K562 (cell line): ENCODE results near the gene TMEM205. TPM values are rescaled to one million over a fixed set of nuclear protein-coding genes. Genes with fewer than 3 reads are reported as not detected.
A peak's percentile ranks its signal among the peaks of the same experiment; 100 is the strongest.
"Not testable (repeated sequence)": the region's sequence is repeated elsewhere in the genome, so short reads cannot be mapped to it uniquely, and the experiment has no call there.

Experiments used
- ATAC-seq: fragments of 200-7000 bp; cut with Tn5 transposase; 3 replicates; pipeline ENCODE4 v1.9.1; 2020; ENCODE audit warnings: moderate library complexity
- BruUV-seq: library from RNA; stranded (reverse); fragments of 400-500 nt; replicated peaks from 2 replicates; lab custom pipeline; 2021; lab: Mats Ljungman, UMichigan
- CTCF ChIA-PET: fragments of 300-600 bp; formaldehyde crosslinking; extraction: SDS; loops from one replicate; lab custom pipeline; 2021; ENCODE audit warnings: low intra/inter-chr PET ratio; lab: Yijun Ruan, JAX
- POLR2A ChIA-PET: fragments of 300-600, 350-650 bp; sonication (Branson Sonifier 250); formaldehyde crosslinking; extraction: SDS; loops from one replicate; lab custom pipeline; 2021; ENCODE audit warnings: antibody characterized with exemption, inconsistent platforms; lab: Yijun Ruan, JAX
- DNase-seq, 4 experiments: peaks; one replicate each; pipeline versions ENCODE4 v3.0.0 to v3.0.0-alpha.2; 2011 to 2018; ENCODE audit warnings: low spot score in 3 of 4, mixed read lengths in 3 of 4; ENCODE audit errors: extremely low read depth in 1 of 4
- FAIRE-seq: peaks from 2 replicates; lab custom pipeline; 2011; peaks lifted over from hg19 to GRCh38; lab: Jason Lieb, UNC
- H2AFZ ChIP-seq: 2 replicates; pipeline ENCODE4 v1.6.0; 2011; ENCODE audit warnings: low read depth, low read length, control low read depth, inconsistent platforms
- H3K27ac ChIP-seq: fragments of 200-600 bp; 3 replicates; pipeline ENCODE4 v1.8.0; 2011; ENCODE audit warnings: low read depth, mild to moderate bottlenecking, control low read depth, inconsistent platforms, low read length, moderate library complexity, mixed read lengths; ENCODE audit errors: extremely low read depth
- H3K27me3 ChIP-seq, 2 experiments: fragments of 300-600 bp in 1 of 2; 2 replicates in 1 of 2; 3 replicates in 1 of 2; pipeline versions ENCODE4 v1.6.0 to v1.8.0; 2011; ENCODE audit warnings: inconsistent platforms in 2 of 2, low read length in 2 of 2, mild to moderate bottlenecking in 1 of 2, mixed read lengths in 1 of 2, moderate library complexity in 1 of 2; ENCODE audit not compliant: control insufficient read depth in 2 of 2, insufficient read depth in 2 of 2
- H3K36me3 ChIP-seq: fragments of 300-600 bp; 3 replicates; pipeline ENCODE4 v1.8.0; 2011; ENCODE audit warnings: mild to moderate bottlenecking, low read length, inconsistent platforms; ENCODE audit not compliant: control insufficient read depth, insufficient read depth
- H3K4me1 ChIP-seq, 2 experiments: fragments of 200-600 bp in 1 of 2; replicated peaks in 1 of 2; 2 replicates in 1 of 2; 3 replicates in 1 of 2; pipeline versions ENCODE4 v1.5.1 to v1.8.0; 2011; ENCODE audit warnings: inconsistent platforms in 2 of 2, low read length in 2 of 2, mild to moderate bottlenecking in 1 of 2, mixed read lengths in 1 of 2, moderate library complexity in 1 of 2; ENCODE audit not compliant: control insufficient read depth in 2 of 2, insufficient read depth in 2 of 2
- H3K4me2 ChIP-seq: 2 replicates; pipeline ENCODE4 v1.6.1; 2011; ENCODE audit warnings: low read length, control low read depth, inconsistent platforms, mixed read lengths; ENCODE audit not compliant: insufficient read depth
- H3K4me3 ChIP-seq: fragments of 200-600 bp; sonication (generic), shearing (Covaris generic); 2 replicates; pipeline ENCODE4 v1.5.1; 2016; ENCODE audit warnings: control low read depth, inconsistent platforms
- H3K79me2 ChIP-seq: fragments of 200-600 bp; 3 replicates; pipeline ENCODE4 v1.8.0; 2011; ENCODE audit warnings: low read length, inconsistent platforms; ENCODE audit not compliant: control insufficient read depth, insufficient read depth
- H3K9ac ChIP-seq, 2 experiments: 2 replicates each; pipeline versions ENCODE4 v1.6.0 to v1.6.1; 2011; ENCODE audit warnings: low read depth in 2 of 2, low read length in 2 of 2, control low read depth in 1 of 2, inconsistent platforms in 1 of 2, mild to moderate bottlenecking in 1 of 2, mixed read lengths in 1 of 2; ENCODE audit not compliant: insufficient read depth in 1 of 2
- H3K9me1 ChIP-seq: one replicate; pipeline ENCODE4 v1.6.0; 2011; ENCODE audit warnings: inconsistent platforms, mild to moderate bottlenecking, low read length, moderate library complexity; ENCODE audit not compliant: control insufficient read depth, insufficient read depth
- H3K9me3 ChIP-seq: replicated peaks from 2 replicates; pipeline ENCODE4 v1.5.1; 2011; ENCODE audit warnings: low read depth, low read length, inconsistent platforms; ENCODE audit not compliant: control insufficient read depth, insufficient read depth
- H4K20me1 ChIP-seq: replicated peaks from 2 replicates; pipeline ENCODE4 v1.6.1; 2011; ENCODE audit warnings: low read length, inconsistent platforms, mixed read lengths; ENCODE audit not compliant: control insufficient read depth, insufficient read depth
- BCOR ChIP-seq: fragments of 450-650 bp; IDR thresholded peaks from 2 replicates; pipeline ENCODE4 v1.6.1; 2016
- BRF1 ChIP-seq: IDR thresholded peaks from 3 replicates; pipeline ENCODE4 v1.6.1; 2011; ENCODE audit warnings: borderline replicate concordance, mild to moderate bottlenecking; ENCODE audit not compliant: insufficient read length; ENCODE audit errors: extremely low read depth
- CHD1 ChIP-seq: fragments of 200-600 bp; sonication (generic); IDR thresholded peaks from one replicate; pipeline ENCODE4 v1.6.1; 2012; ENCODE audit warnings: mild to moderate bottlenecking, moderate library complexity, low read length, inconsistent platforms
- ETS1 ChIP-seq: conservative IDR thresholded peaks from 2 replicates; pipeline ENCODE4 v1.6.1; 2011; ENCODE audit warnings: low read depth, mild to moderate bottlenecking, low read length; ENCODE audit not compliant: control insufficient read depth
- HDAC2 ChIP-seq: fragments of 450-650 bp; IDR thresholded peaks from 2 replicates; pipeline ENCODE4 v1.6.1; 2016; ENCODE audit warnings: mild to moderate bottlenecking
- RBM25 ChIP-seq: fragments of 200-400 bp; formaldehyde crosslinking; IDR thresholded peaks from 2 replicates; pipeline ENCODE4 v1.6.1; 2018; ENCODE audit warnings: low read length, low read depth, moderate library complexity; ENCODE audit not compliant: severe bottlenecking
- ZKSCAN1 ChIP-seq: fragments of 150-350 bp; IDR thresholded peaks from 2 replicates; pipeline ENCODE4 v1.6.1; 2016; ENCODE audit warnings: low read depth, low read length
- ZNF121 ChIP-seq: sonication (generic); formaldehyde crosslinking; conservative IDR thresholded peaks from 2 replicates; pipeline ENCODE4 v1.8.0; 2022; ENCODE audit warnings: missing genetic modification reagents
- WGBS: fragments of 100-300 bp; shearing (Covaris generic); methylation state at CpG from one replicate; pipeline ENCODE4 v1.1.6; 2016; ENCODE audit warnings: low coverage, mixed read lengths; ENCODE audit not compliant: insufficient coverage; ENCODE audit errors: missing lambda C conversion rate; 5-methylcytosine and 5-hydroxymethylcytosine counted together
- in situ Hi-C: fragments of 300-500 bp; cut with MboI; formaldehyde crosslinking; loops from 4 replicates; pipeline ENCODE4 v1.15.0; 2018; ENCODE audit warnings: inconsistent platforms, mixed read lengths
- intact Hi-C: fragments of 100-400 bp; cut with micrococcal nuclease; formaldehyde crosslinking; loops from 2 replicates; pipeline ENCODE4 v1.14.2; 2022
- polyA plus RNA-seq, 8 experiments: library from polyadenylated mRNA; depleted of rRNA in 4 of 8; stranded (reverse) in 5 of 8; unstranded in 3 of 8; fragments of >200 nt; fragmentation: Nextera tagmentation in 2 of 8; fragmentation: Illumina TruSeq in 1 of 8; extraction: Ambion mirVana in 2 of 8; extraction: Trizol in 1 of 8; gene quantifications; 2 replicates each; pipeline versions ENCODE4 v1.2.1 to v1.2.3, GENCODE V29; 2011 to 2014; ENCODE audit warnings: inconsistent platforms in 1 of 8, missing spikeins in 1 of 8
- total RNA-seq, 7 experiments: library from RNA; depleted of rRNA in 6 of 7; stranded (reverse); fragments of >200 nt in 6 of 7; fragmentation: Illumina TruSeq in 2 of 7; extraction: Trizol in 2 of 7; gene quantifications; 2 replicates each; pipeline versions ENCODE4 v1.2.1 to v1.2.3, GENCODE V29; 2011 to 2021; ENCODE audit warnings: low replicate concordance in 1 of 7

The TMEM205 gene
- total and polyA plus RNA-seq, 9 of the 15 experiments (the other 6 are each of a cell fraction or from before 2014, with no cell fraction given), result 21.3 to 81.5 (median 44.1) TPM

- peak; percentile 49; the same call in 1 of the 2 replicates for TF ChIP-seq HDAC2
- TF ChIP-seq CHD1, result peak; percentile 59
- no peak for TF ChIP-seq ZKSCAN1
- TF ChIP-seq BRF1, result no peak
- 0 out of 2 replicates have a peak, but pooled peaks have one; percentile 49 for TF ChIP-seq ETS1
These were observed 9.3 kb upstream of the TMEM205 start, which contains the start of gene PLPPR2 (continued) for GRCh38 chr19:11355160-11356073.

- H3K9ac ChIP-seq, CTCF ChIA-PET, H2AFZ ChIP-seq, DNase-seq, ATAC-seq, intact Hi-C loops, H3K4me3 ChIP-seq, BruUV-seq, FAIRE-seq, H3K9me1 ChIP-seq, H3K9me3 ChIP-seq, H3K4me2 ChIP-seq, H3K27me3 ChIP-seq, H3K79me2 ChIP-seq, H4K20me1 ChIP-seq, H3K36me3 ChIP-seq, in situ Hi-C loops, H3K27ac ChIP-seq: not testable (repeated sequence)
- TF ChIP-seq BCOR (peak; percentile 38; the same call in 1 of the 2 replicates), RBM25 (peak; percentile 27), ZNF121 (CRISPR knock-in tag) (peak; percentile 97)
- POLR2A ChIA-PET, result interaction anchor here (0.6 kb wide), 1 partner anchor 31 kb away, joined by 3 read pairs; no protein-coding TSS in a partner anchor
- H3K4me1 ChIP-seq, result peaks cover 24 to 59% of the 10 kb centered on the region in 2 experiments
- WGBS, result 65% methylated on average over 4 of the region's 4 CpGs
These were observed 8.0 kb upstream of the TMEM205 start for GRCh38 chr19:11354102-11354501.
